Measurements from ENCODE around the gene CNTNAP2.

The CNTNAP2 gene

DNA sequence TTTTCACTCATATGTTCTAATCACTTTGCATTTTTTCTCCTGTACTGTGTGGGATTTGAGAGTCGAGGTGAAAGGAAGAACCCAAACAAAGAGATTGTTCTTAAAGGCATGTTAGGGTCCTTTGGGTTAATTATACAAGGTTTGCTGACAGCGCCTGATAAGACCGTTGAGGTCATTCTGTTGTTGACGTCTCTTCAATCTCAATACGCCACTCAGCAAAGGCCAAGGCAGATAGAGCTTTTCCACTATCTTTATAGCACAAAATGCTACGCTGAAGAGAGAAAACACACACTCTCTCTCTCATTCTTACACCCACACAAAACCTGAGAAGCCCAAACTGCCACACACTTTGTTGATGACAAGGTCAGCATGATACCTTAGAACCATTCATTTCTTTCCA lies 228.7 kb downstream of the CNTNAP2 start:
- H3K27me3 ChIP-seq (ENCODE audit: control insufficient read depth, insufficient read depth, low read length), result no peaks in the 10 kb centered on the region
- H3K4me3 ChIP-seq (ENCODE audit: low read length), result no peak overlapping the region
- H3K4me1 ChIP-seq (ENCODE audit: control insufficient read depth, insufficient read depth, low read length), result no peaks in the 10 kb centered on the region
- no peak overlapping the region for H3K9ac ChIP-seq (ENCODE audit: low read length)
- no peaks in the 10 kb centered on the region for H3K36me3 ChIP-seq (ENCODE audit: control insufficient read depth, insufficient read depth, low read length)
- H3K27ac ChIP-seq (ENCODE audit: low read depth, low read length), result no peak overlapping the region

DNA sequence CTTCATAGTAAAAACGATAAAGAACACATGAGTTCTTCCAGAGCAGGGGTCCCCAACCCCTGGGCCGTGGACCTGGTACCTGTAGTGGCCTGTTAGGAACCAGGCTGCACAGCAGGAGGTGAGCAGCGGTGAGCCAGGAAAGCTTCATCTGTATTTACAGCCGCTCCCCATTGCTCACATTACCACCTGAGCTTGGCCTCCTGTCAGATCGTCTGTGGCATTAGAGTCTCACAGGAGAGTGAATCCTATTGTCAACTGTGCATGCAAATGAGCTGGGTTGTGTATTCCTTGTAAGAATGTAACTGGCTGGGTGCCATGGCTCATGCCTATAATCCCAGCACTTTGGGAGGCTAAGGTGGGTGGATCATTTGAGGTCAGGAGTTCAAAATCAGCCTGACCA lies 229.5 kb downstream of the CNTNAP2 start:
- no peaks in the 10 kb centered on the region for H3K27me3 ChIP-seq (ENCODE audit: control insufficient read depth, insufficient read depth, low read length)
- no peaks in the 10 kb centered on the region for H3K36me3 ChIP-seq (ENCODE audit: control insufficient read depth, insufficient read depth, low read length)
- H3K27ac ChIP-seq (ENCODE audit: low read depth, low read length), result no peak overlapping the region
- H3K4me3 ChIP-seq (ENCODE audit: low read length), result no peak overlapping the region
- H3K4me1 ChIP-seq (ENCODE audit: control insufficient read depth, insufficient read depth, low read length), result no peaks in the 10 kb centered on the region
- no peak overlapping the region for H3K9ac ChIP-seq (ENCODE audit: low read length)

- H3K4me1 ChIP-seq (ENCODE audit: control insufficient read depth, insufficient read depth, low read length), result no peaks in the 10 kb centered on the region
- H3K4me3 ChIP-seq (ENCODE audit: low read length), result no peak overlapping the region
- H3K36me3 ChIP-seq (ENCODE audit: control insufficient read depth, insufficient read depth, low read length), result no peaks in the 10 kb centered on the region
- no peaks in the 10 kb centered on the region for H3K27me3 ChIP-seq (ENCODE audit: control insufficient read depth, insufficient read depth, low read length)
- H3K27ac ChIP-seq (ENCODE audit: low read depth, low read length), result no peak overlapping the region
- no peak overlapping the region for H3K9ac ChIP-seq (ENCODE audit: low read length)
Measured at GRCh38 chr7:146355216-146355615, 238.6 kb downstream of the CNTNAP2 start.

DNA sequence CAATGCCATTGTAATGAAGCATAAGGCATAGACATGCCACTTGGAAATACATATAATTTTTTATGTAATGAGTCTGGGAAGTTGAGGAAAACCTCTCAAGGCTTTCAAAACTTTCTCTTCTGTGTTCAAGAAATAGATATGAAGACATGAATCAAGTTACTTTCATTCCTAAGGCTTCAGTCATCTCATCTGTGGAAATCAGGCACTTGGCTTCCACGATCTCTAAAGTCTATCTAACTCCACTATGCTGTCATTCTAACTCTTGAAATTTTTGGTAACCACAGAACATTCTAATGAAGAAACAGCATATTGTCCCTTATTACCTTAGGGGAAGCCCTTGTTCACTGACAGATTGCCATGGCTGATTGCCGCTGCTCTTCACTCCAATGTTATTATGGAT lies 242.6 kb downstream of the CNTNAP2 start:
- no peak overlapping the region for H3K4me3 ChIP-seq (ENCODE audit: low read length)
- H3K9ac ChIP-seq (ENCODE audit: low read length), result no peak overlapping the region
- H3K27me3 ChIP-seq (ENCODE audit: control insufficient read depth, insufficient read depth, low read length), result no peaks in the 10 kb centered on the region
- no peaks in the 10 kb centered on the region for H3K36me3 ChIP-seq (ENCODE audit: control insufficient read depth, insufficient read depth, low read length)
- H3K4me1 ChIP-seq (ENCODE audit: control insufficient read depth, insufficient read depth, low read length), result no peaks in the 10 kb centered on the region
- no peak overlapping the region for H3K27ac ChIP-seq (ENCODE audit: low read depth, low read length)

DNA sequence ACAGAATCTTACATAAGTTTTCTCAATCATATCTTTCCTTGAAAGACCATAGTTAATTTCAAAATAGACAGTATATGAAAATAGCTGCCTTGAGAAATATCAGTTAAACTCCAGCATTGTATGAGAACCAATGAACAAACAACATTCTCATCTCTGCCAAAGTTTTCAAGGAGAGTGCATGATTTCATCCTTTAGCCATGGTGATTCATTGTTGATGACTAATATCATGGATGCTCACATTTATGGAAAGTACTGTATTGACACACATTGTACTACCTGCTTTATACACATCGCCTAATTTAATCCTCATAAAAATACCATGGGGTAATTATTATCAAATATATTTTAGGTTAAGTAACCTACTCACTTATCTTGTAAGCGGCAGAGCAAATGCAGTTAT lies 250.3 kb downstream of the CNTNAP2 start:
- Histone ChIP-seq H3K4me3 (ENCODE audit: low read length) (no peak overlapping the region), H3K36me3 (ENCODE audit: control insufficient read depth, insufficient read depth, low read length) (no peaks in the 10 kb centered on the region), H3K4me1 (ENCODE audit: control insufficient read depth, insufficient read depth, low read length) (no peaks in the 10 kb centered on the region), H3K27me3 (ENCODE audit: control insufficient read depth, insufficient read depth, low read length) (no peaks in the 10 kb centered on the region), H3K27ac (ENCODE audit: low read depth, low read length) (no peak overlapping the region), H3K9ac (ENCODE audit: low read length) (no peak overlapping the region)

GRCh38 chr7:146370171-146370570 lies 253.6 kb downstream of the CNTNAP2 start:
- Histone ChIP-seq H3K27me3 (ENCODE audit: control insufficient read depth, insufficient read depth, low read length) (no peaks in the 10 kb centered on the region), H3K9ac (ENCODE audit: low read length) (no peak overlapping the region), H3K27ac (ENCODE audit: low read depth, low read length) (no peak overlapping the region), H3K36me3 (ENCODE audit: control insufficient read depth, insufficient read depth, low read length) (no peaks in the 10 kb centered on the region), H3K4me1 (ENCODE audit: control insufficient read depth, insufficient read depth, low read length) (no peaks in the 10 kb centered on the region), H3K4me3 (ENCODE audit: low read length) (no peak overlapping the region)

DNA sequence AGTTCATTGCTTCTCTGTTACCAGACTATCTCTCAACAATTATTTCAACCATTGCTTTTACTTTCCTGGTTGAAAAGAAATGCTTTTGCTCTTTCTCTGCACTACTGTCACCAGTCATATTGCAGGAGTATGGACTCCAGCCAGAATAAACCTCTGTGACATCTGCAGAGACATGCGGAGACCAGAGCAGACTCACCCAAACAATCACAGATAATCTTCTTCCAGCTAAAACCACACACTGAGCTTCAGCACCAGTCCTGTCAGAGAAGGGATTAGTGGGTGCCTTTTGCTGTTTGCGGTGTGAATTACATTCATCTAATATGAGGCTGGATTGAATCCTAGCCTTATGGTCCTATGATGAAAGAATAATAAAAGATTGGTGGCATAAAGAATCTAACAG lies 258.6 kb downstream of the CNTNAP2 start:
- no peaks in the 10 kb centered on the region for H3K36me3 ChIP-seq (ENCODE audit: control insufficient read depth, insufficient read depth, low read length)
- H3K27me3 ChIP-seq (ENCODE audit: control insufficient read depth, insufficient read depth, low read length), result no peaks in the 10 kb centered on the region
- no peak overlapping the region for H3K27ac ChIP-seq (ENCODE audit: low read depth, low read length)
- H3K4me3 ChIP-seq (ENCODE audit: low read length), result no peak overlapping the region
- no peak overlapping the region for H3K9ac ChIP-seq (ENCODE audit: low read length)
- no peaks in the 10 kb centered on the region for H3K4me1 ChIP-seq (ENCODE audit: control insufficient read depth, insufficient read depth, low read length)

DNA sequence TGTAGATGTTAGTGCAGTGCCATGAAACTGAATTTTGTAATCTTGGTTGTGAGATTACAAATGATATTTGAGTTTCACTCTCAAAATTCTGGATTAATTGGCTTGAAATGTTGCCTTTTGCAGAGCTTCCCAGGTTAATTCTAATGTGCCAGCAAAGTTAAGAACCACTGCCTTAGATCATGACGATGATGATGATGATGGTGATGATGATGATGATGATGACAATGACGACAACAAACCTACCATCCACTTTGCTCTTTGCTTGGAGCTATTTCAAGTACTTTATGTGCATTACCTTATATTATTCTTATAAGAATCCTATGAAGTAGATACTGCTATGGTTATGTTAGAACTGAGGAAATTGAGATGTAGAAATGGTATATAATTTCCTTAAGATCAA lies 261.6 kb downstream of the CNTNAP2 start:
- Histone ChIP-seq H3K36me3 (ENCODE audit: control insufficient read depth, insufficient read depth, low read length) (no peaks in the 10 kb centered on the region), H3K4me3 (ENCODE audit: low read length) (no peak overlapping the region), H3K9ac (ENCODE audit: low read length) (no peak overlapping the region), H3K4me1 (ENCODE audit: control insufficient read depth, insufficient read depth, low read length) (no peaks in the 10 kb centered on the region), H3K27ac (ENCODE audit: low read depth, low read length) (no peak overlapping the region), H3K27me3 (ENCODE audit: control insufficient read depth, insufficient read depth, low read length) (no peaks in the 10 kb centered on the region)

DNA sequence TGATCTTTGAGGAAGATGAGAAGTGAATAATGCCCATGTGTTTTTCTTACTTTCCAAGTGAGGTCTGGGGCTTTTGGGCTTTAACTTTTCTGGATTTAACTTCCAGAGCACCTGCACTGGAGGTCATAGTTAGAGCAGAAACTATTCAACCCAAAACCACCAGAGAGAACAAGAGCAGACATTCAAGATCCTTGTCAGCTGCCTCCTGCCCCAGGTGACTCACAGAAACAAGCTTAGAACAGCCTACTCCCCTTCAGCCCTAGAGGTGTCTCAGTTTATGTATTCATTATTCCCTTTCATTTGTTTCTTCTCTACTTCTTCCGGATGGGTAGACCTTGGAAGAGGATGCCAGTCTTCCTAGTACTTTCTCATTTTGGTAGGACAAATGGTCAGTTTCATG lies 270.5 kb downstream of the CNTNAP2 start:
- Histone ChIP-seq H3K27ac (ENCODE audit: low read depth, low read length) (no peak overlapping the region), H3K27me3 (ENCODE audit: control insufficient read depth, insufficient read depth, low read length) (no peaks in the 10 kb centered on the region), H3K9ac (ENCODE audit: low read length) (no peak overlapping the region), H3K36me3 (ENCODE audit: control insufficient read depth, insufficient read depth, low read length) (no peaks in the 10 kb centered on the region), H3K4me1 (ENCODE audit: control insufficient read depth, insufficient read depth, low read length) (no peaks in the 10 kb centered on the region), H3K4me3 (ENCODE audit: low read length) (no peak overlapping the region)

- H3K9ac ChIP-seq (ENCODE audit: low read length), result no peak overlapping the region
- H3K36me3 ChIP-seq (ENCODE audit: control insufficient read depth, insufficient read depth, low read length), result no peaks in the 10 kb centered on the region
- H3K4me1 ChIP-seq (ENCODE audit: control insufficient read depth, insufficient read depth, low read length), result no peaks in the 10 kb centered on the region
Measured at GRCh38 chr7:146388928-146389327, 272.3 kb downstream of the CNTNAP2 start.

DNA sequence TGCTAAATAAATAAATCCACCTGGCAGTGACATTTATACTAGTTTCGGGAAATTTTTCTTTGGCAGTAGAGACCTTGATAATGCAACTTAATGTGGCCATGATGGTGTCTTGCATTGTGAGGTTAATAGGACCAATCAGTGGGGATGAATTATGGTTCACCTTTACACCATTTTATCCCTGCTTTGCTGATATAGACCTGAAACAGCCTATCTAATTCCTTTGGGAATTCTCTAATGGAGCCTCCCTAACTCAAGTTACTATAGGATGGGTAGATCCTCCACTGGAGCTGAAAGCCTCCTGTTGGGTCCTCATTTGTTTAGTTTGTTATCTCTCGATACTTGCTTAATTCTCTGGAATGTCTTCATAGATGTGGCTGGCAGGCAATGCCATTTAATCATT lies 276.7 kb downstream of the CNTNAP2 start:
- no peaks in the 10 kb centered on the region for H3K27me3 ChIP-seq (ENCODE audit: control insufficient read depth, insufficient read depth, low read length)
- H3K9ac ChIP-seq (ENCODE audit: low read length), result no peak overlapping the region
- H3K27ac ChIP-seq (ENCODE audit: low read depth, low read length), result no peak overlapping the region
- H3K4me3 ChIP-seq (ENCODE audit: low read length), result no peak overlapping the region
- no peaks in the 10 kb centered on the region for H3K36me3 ChIP-seq (ENCODE audit: control insufficient read depth, insufficient read depth, low read length)
- no peaks in the 10 kb centered on the region for H3K4me1 ChIP-seq (ENCODE audit: control insufficient read depth, insufficient read depth, low read length)

More at GRCh38 chr7:146388928-146389327, 272.3 kb downstream of the CNTNAP2 start:
- no peaks in the 10 kb centered on the region for H3K27me3 ChIP-seq (ENCODE audit: control insufficient read depth, insufficient read depth, low read length)
- H3K4me3 ChIP-seq (ENCODE audit: low read length), result no peak overlapping the region
- no peak overlapping the region for H3K27ac ChIP-seq (ENCODE audit: low read depth, low read length)

- no peaks in the 10 kb centered on the region for H3K4me1 ChIP-seq (ENCODE audit: control insufficient read depth, insufficient read depth, low read length)
- H3K4me3 ChIP-seq (ENCODE audit: low read length), result no peak overlapping the region
- no peaks in the 10 kb centered on the region for H3K36me3 ChIP-seq (ENCODE audit: control insufficient read depth, insufficient read depth, low read length)
- no peaks in the 10 kb centered on the region for H3K27me3 ChIP-seq (ENCODE audit: control insufficient read depth, insufficient read depth, low read length)
- no peak overlapping the region for H3K9ac ChIP-seq (ENCODE audit: low read length)
- no peak overlapping the region for H3K27ac ChIP-seq (ENCODE audit: low read depth, low read length)
Measured at GRCh38 chr7:146397141-146397540, 280.5 kb downstream of the CNTNAP2 start.

- Histone ChIP-seq H3K4me3 (ENCODE audit: low read length) (no peak overlapping the region), H3K4me1 (ENCODE audit: control insufficient read depth, insufficient read depth, low read length) (no peaks in the 10 kb centered on the region), H3K9ac (ENCODE audit: low read length) (no peak overlapping the region), H3K27me3 (ENCODE audit: control insufficient read depth, insufficient read depth, low read length) (no peaks in the 10 kb centered on the region), H3K27ac (ENCODE audit: low read depth, low read length) (no peak overlapping the region), H3K36me3 (ENCODE audit: control insufficient read depth, insufficient read depth, low read length) (no peaks in the 10 kb centered on the region)
Measured at GRCh38 chr7:146401939-146402338, 285.3 kb downstream of the CNTNAP2 start.
